IMR-90 (cell line): ENCODE data around the gene CKB. TPM values are rescaled to one million over a fixed set of nuclear protein-coding genes. Genes with fewer than 3 reads are reported as not detected.
A peak's percentile ranks its signal among the peaks of the same experiment; 100 is the strongest.

Experiments used
- ATAC-seq: fragments of 200-7000 bp; cut with Tn5 transposase; 2 replicates; pipeline ENCODE4 v1.9.1; 2020; ENCODE audit warnings: low read depth, mild to moderate bottlenecking, moderate library complexity
- BruUV-seq: library from RNA; stranded (reverse); fragments of 400-500 nt; replicated peaks from 2 replicates; lab custom pipeline; 2021; lab: Mats Ljungman, UMichigan
- CTCF ChIA-PET: fragments of 300-600 bp; formaldehyde crosslinking; extraction: SDS; loops from one replicate; lab custom pipeline; 2021; ENCODE audit warnings: antibody characterized with exemption; lab: Yijun Ruan, JAX
- POLR2A ChIA-PET: fragments of 300-600 bp; sonication (Branson Sonifier 250); formaldehyde crosslinking; loops from one replicate; lab custom pipeline; 2022; ENCODE audit warnings: antibody characterized with exemption; ENCODE audit not compliant: unreplicated experiment; lab: Charles Lee
- DNase-seq: peaks from one replicate; pipeline ENCODE4 v3.0.0; 2013
- H2AFZ ChIP-seq: replicated peaks from 2 replicates; pipeline ENCODE3; 2013; ENCODE audit warnings: low read length, mild to moderate bottlenecking; ENCODE audit not compliant: poor library complexity
- H2AK5ac ChIP-seq: 2 replicates; pipeline ENCODE4 v1.6.1; 2013; ENCODE audit warnings: low read depth, low read length, inconsistent platforms
- H2AK9ac ChIP-seq: replicated peaks from 2 replicates; pipeline ENCODE3; 2013; ENCODE audit warnings: mild to moderate bottlenecking, low read depth, low read length, moderate library complexity; ENCODE audit not compliant: poor library complexity
- H2BK120ac ChIP-seq: 2 replicates; pipeline ENCODE4 v1.6.1; 2013; ENCODE audit warnings: low read depth, low read length, inconsistent platforms
- H2BK15ac ChIP-seq: 3 replicates; pipeline ENCODE4 v1.6.1; 2013; ENCODE audit warnings: low read depth, low read length, inconsistent platforms
- H2BK20ac ChIP-seq: 2 replicates; pipeline ENCODE4 v1.6.1; 2013; ENCODE audit warnings: low read depth, mild to moderate bottlenecking, inconsistent platforms, low read length, moderate library complexity
- H2BK5ac ChIP-seq: 2 replicates; pipeline ENCODE4 v1.6.1; 2013; ENCODE audit warnings: mild to moderate bottlenecking, low read depth, low read length, inconsistent platforms; ENCODE audit not compliant: poor library complexity, severe bottlenecking
- H3K14ac ChIP-seq: replicated peaks from 2 replicates; pipeline ENCODE4 v1.6.1; 2013; ENCODE audit warnings: low read depth, low read length, inconsistent platforms
- H3K18ac ChIP-seq: 2 replicates; pipeline ENCODE4 v1.6.1; 2013; ENCODE audit warnings: low read depth, low read length, control low read depth
- H3K23ac ChIP-seq: 2 replicates; pipeline ENCODE4 v1.6.1; 2013; ENCODE audit warnings: low read depth, low read length, inconsistent platforms
- H3K27ac ChIP-seq: 2 replicates; pipeline ENCODE4 v1.5.1; 2013; ENCODE audit warnings: mild to moderate bottlenecking, control low read depth, low read length; ENCODE audit not compliant: insufficient read depth
- H3K27me3 ChIP-seq: 2 replicates; pipeline ENCODE4 v1.6.1; 2013; ENCODE audit warnings: low read length; ENCODE audit not compliant: control insufficient read depth, insufficient read depth
- H3K36me3 ChIP-seq: 2 replicates; pipeline ENCODE4 v1.6.1; 2013; ENCODE audit warnings: low read length, mixed read lengths; ENCODE audit not compliant: control insufficient read depth, insufficient read depth
- H3K4ac ChIP-seq: 2 replicates; pipeline ENCODE4 v1.6.1; 2013; ENCODE audit warnings: low read depth, low read length, inconsistent platforms
- H3K4me1 ChIP-seq: 2 replicates; pipeline ENCODE4 v1.6.1; 2013; ENCODE audit warnings: low read length, mixed read lengths; ENCODE audit not compliant: control insufficient read depth, insufficient read depth
- H3K4me2 ChIP-seq: 2 replicates; pipeline ENCODE4 v1.6.1; 2013; ENCODE audit warnings: low read depth, mild to moderate bottlenecking, control low read depth, low read length, moderate library complexity
- H3K4me3 ChIP-seq: 2 replicates; pipeline ENCODE4 v1.5.1; 2013; ENCODE audit warnings: low read depth, mild to moderate bottlenecking, control low read depth, low read length, moderate library complexity; ENCODE audit not compliant: insufficient read depth
- H3K56ac ChIP-seq: 2 replicates; pipeline ENCODE4 v1.6.1; 2013; ENCODE audit warnings: low read length, inconsistent platforms; ENCODE audit not compliant: insufficient read depth; ENCODE audit errors: extremely low read depth
- H3K79me1 ChIP-seq, 2 experiments: 2 replicates each; pipeline ENCODE4 v1.6.1; 2013; ENCODE audit warnings: low read length in 2 of 2, inconsistent platforms in 1 of 2, low read depth in 1 of 2
- H3K9ac ChIP-seq: 2 replicates; pipeline ENCODE4 v1.6.1; 2013; ENCODE audit warnings: low read depth, low read length, control low read depth
- H3K9me1 ChIP-seq: 2 replicates; pipeline ENCODE4 v1.6.1; 2013; ENCODE audit warnings: low read length, inconsistent platforms; ENCODE audit not compliant: insufficient read depth
- H3K9me3 ChIP-seq: 2 replicates; pipeline ENCODE4 v1.6.1; 2013; ENCODE audit warnings: low read length; ENCODE audit not compliant: control insufficient read depth, insufficient read depth
- H4K20me1 ChIP-seq: 2 replicates; pipeline ENCODE4 v1.6.1; 2013; ENCODE audit warnings: low read length, inconsistent platforms; ENCODE audit not compliant: insufficient read depth
- H4K5ac ChIP-seq: 2 replicates; pipeline ENCODE4 v1.6.1; 2013; ENCODE audit warnings: mild to moderate bottlenecking, low read depth, low read length, control low read depth
- H4K8ac ChIP-seq, 2 experiments: 2 replicates each; pipeline ENCODE4 v1.6.1; 2013; ENCODE audit warnings: low read depth in 2 of 2, low read length in 2 of 2, control low read depth in 1 of 2, inconsistent platforms in 1 of 2
- H4K91ac ChIP-seq: 2 replicates; pipeline ENCODE4 v1.6.1; 2013; ENCODE audit warnings: low read depth, low read length, inconsistent platforms; ENCODE audit not compliant: insufficient read depth
- BHLHE40 ChIP-seq: fragments of 150-350 bp; IDR thresholded peaks from 2 replicates; pipeline ENCODE4 v1.6.1; 2016; ENCODE audit warnings: mild to moderate bottlenecking, low read depth, low read length
- CHD1 ChIP-seq: IDR thresholded peaks from 2 replicates; pipeline ENCODE4 v1.6.1; 2012; ENCODE audit warnings: low read depth, low read length, improper control_type of control experiment
- NFE2L2 ChIP-seq: fragments of 150-350 bp; IDR thresholded peaks from 2 replicates; pipeline ENCODE4 v1.6.1; 2016; ENCODE audit warnings: low read depth, mild to moderate bottlenecking, low read length
- POLR2A ChIP-seq: IDR thresholded peaks from 2 replicates; pipeline ENCODE4 v1.6.1; 2012; ENCODE audit warnings: mild to moderate bottlenecking, low read depth, low read length
- RAD21 ChIP-seq: IDR thresholded peaks from 2 replicates; pipeline ENCODE4 v1.6.1; 2012; ENCODE audit warnings: low read length, improper control_type of control experiment
- RCOR1 ChIP-seq: IDR thresholded peaks from 2 replicates; pipeline ENCODE4 v1.6.1; 2012; ENCODE audit warnings: mild to moderate bottlenecking, low read length, improper control_type of control experiment; ENCODE audit not compliant: insufficient replicate concordance
- RFX5 ChIP-seq: IDR thresholded peaks from 2 replicates; pipeline ENCODE4 v1.8.0; 2012; ENCODE audit warnings: low read depth, mild to moderate bottlenecking, low read length, moderate library complexity
- WGBS, 2 experiments: methylation state at CpG; one replicate each; pipeline versions ENCODE4 v1.1.5 to v1.1.7; 2013; ENCODE audit warnings: missing lambda C conversion rate in 2 of 2; ENCODE audit not compliant: insufficient read length in 1 of 2; ENCODE audit errors: extremely low coverage in 2 of 2; 5-methylcytosine and 5-hydroxymethylcytosine counted together
- dilution Hi-C: fragments of 300-500 bp; cut with HindIII; formaldehyde crosslinking; loops from one replicate; pipeline ENCODE4 v1.14.3; 2018; ENCODE audit warnings: low sequenced_read_pairs; ENCODE audit not compliant: unreplicated experiment
- in situ Hi-C: fragments of 300-500 bp; cut with MboI; formaldehyde crosslinking; loops from 3 replicates; pipeline ENCODE4 v1.14.3; 2019; ENCODE audit warnings: low sequenced_read_pairs, inconsistent platforms, mixed read lengths
- intact Hi-C: fragments of 100-400 bp; cut with micrococcal nuclease; formaldehyde crosslinking; loops from 2 replicates; pipeline ENCODE4 v1.10.0; 2022
- polyA plus RNA-seq, 3 experiments: library from polyadenylated mRNA; depleted of rRNA; stranded (reverse); fragments of >200 nt; gene quantifications; 2 replicates each; pipeline ENCODE4 v1.2.3, GENCODE V29; 2012; ENCODE audit warnings: low replicate concordance in 1 of 3
- total RNA-seq: library from RNA; depleted of rRNA; stranded (reverse); fragments of >200 nt; gene quantifications from 2 replicates; pipeline ENCODE4 v1.2.3, GENCODE V29; 2012

CKB gene
- total and polyA plus RNA-seq, 2 of the 4 experiments (the other 2 are of a cell fraction), result 17.7 to 82.6 TPM

DNA sequence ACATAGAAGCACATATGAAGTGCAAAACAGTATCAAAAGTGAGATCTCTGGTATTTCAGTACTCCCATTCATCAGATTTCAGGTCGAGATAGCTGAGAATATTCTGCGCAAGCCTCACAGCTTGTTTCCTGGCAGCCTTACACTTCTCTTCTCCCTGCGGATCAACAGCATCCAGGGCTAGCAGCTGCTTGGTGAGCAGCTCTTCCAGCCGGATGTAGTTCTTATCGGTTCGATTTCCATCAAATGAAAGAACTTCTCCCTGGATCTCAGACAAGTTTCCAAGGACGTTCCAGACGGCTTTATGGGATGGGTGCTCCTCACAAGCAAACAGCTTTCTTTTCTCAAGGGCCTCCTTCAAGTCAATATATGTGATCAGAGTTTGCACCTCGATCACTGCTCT lies 37.1 kb upstream of the CKB start:
- no peak overlapping the region for H3K14ac ChIP-seq
- peaks cover 3% of the 10 kb centered on the region; the same call in 1 of the 2 replicates for H3K9me1 ChIP-seq
- dilution Hi-C loops, result no loop called here
- H3K18ac ChIP-seq, result no peak overlapping the region
- H3K4me3 ChIP-seq, result no peak overlapping the region
- TF ChIP-seq NFE2L2, result no peak
- no peak for TF ChIP-seq RFX5
- no peak for TF ChIP-seq CHD1
- TF ChIP-seq BHLHE40, result no peak
- no peak for TF ChIP-seq RCOR1
- TF ChIP-seq POLR2A, result no peak
- no peak for TF ChIP-seq RAD21
- H2BK20ac ChIP-seq, result no peak overlapping the region
- CTCF ChIA-PET, result no interaction called here
- no peak overlapping the region for H2AK9ac ChIP-seq
- no peak overlapping the region for H3K27ac ChIP-seq
- H4K5ac ChIP-seq, result no peak overlapping the region
- H4K91ac ChIP-seq, result no peak overlapping the region
- in situ Hi-C loops, result no loop called here
- no peak overlapping the region for H3K56ac ChIP-seq
- H3K4ac ChIP-seq, result no peak overlapping the region
- peaks cover 59% of the 10 kb centered on the region for H4K20me1 ChIP-seq
- H3K9ac ChIP-seq, result no peak overlapping the region
- no peak overlapping the region for H3K23ac ChIP-seq
- no peak overlapping the region for H2AFZ ChIP-seq
- WGBS, 2 experiments, result 93% methylated on average over 5 of the region's 9 CpGs; no CpG with 5 or more reads in 1 of the 2 experiments
- BruUV-seq, result TSS peak; percentile 56
- H3K9me3 ChIP-seq, result no peaks in the 10 kb centered on the region
- H2BK15ac ChIP-seq, result no peak overlapping the region
- peaks cover 22 to 67% of the 10 kb centered on the region in 2 experiments for H3K79me1 ChIP-seq
- no peak overlapping the region for H4K8ac ChIP-seq
- POLR2A ChIA-PET, result interaction anchor here (0.6 kb wide), 1 partner anchor 252 kb away, joined by 3 read pairs; no protein-coding TSS in a partner anchor
- peaks cover 18% of the 10 kb centered on the region for H3K4me1 ChIP-seq
- H2BK5ac ChIP-seq, result no peak overlapping the region
- no peak for DNase-seq
- ATAC-seq, result no peak
- H3K27me3 ChIP-seq, result no peaks in the 10 kb centered on the region
- H3K4me2 ChIP-seq, result no peak overlapping the region
- H2BK120ac ChIP-seq, result no peak overlapping the region
- intact Hi-C loops, result no loop called here
- H3K36me3 ChIP-seq, result peaks cover 15% of the 10 kb centered on the region
- no peak overlapping the region for H2AK5ac ChIP-seq
